Retinal pigment epithelial cell (primary cell): ENCODE results near the gene MBOAT1.

ENCODE experiments used
- DNase-seq: peaks from one replicate; pipeline ENCODE4 v3.0.0-alpha.2; 2010; ENCODE audit warnings: low read depth
- H3K4me3 ChIP-seq: 2 replicates; pipeline ENCODE4 v1.5.1; 2011; ENCODE audit warnings: mild to moderate bottlenecking, low read length, control low read depth, moderate library complexity
- CTCF ChIP-seq: conservative IDR thresholded peaks from 2 replicates; pipeline ENCODE4 v1.5.1; 2011; ENCODE audit warnings: low read depth, low read length, control low read depth, inconsistent platforms

The MBOAT1 gene

GRCh38 chr6:20085817-20086216 is 126.5 kb downstream of the MBOAT1 start:
- H3K4me3 ChIP-seq: no peak overlapping the region
- TF ChIP-seq CTCF: no peak
- DNase-seq: no peak

- no peak for TF ChIP-seq CTCF
- no peak overlapping the region for H3K4me3 ChIP-seq
- DNase-seq: no peak
Measured at GRCh38 chr6:20084411-20084810, 127.9 kb downstream of the MBOAT1 start.

- no peak for TF ChIP-seq CTCF
- DNase-seq: no peak
- no peak overlapping the region for H3K4me3 ChIP-seq
Measured at GRCh38 chr6:20071998-20072397, 140.3 kb downstream of the MBOAT1 start.

- no peak for DNase-seq
- TF ChIP-seq CTCF: no peak
Measured at GRCh38 chr6:20070047-20070446, 142.2 kb downstream of the MBOAT1 start.

GRCh38 chr6:20069021-20069522 is 143.2 kb downstream of the MBOAT1 start:
- H3K4me3 ChIP-seq: no peak overlapping the region
- DNase-seq: no peak
- TF ChIP-seq CTCF: no peak

More at GRCh38 chr6:20070047-20070446, 142.2 kb downstream of the MBOAT1 start:
- H3K4me3 ChIP-seq: no peak overlapping the region

- DNase-seq: no peak
- no peak overlapping the region for H3K4me3 ChIP-seq
- TF ChIP-seq CTCF: no peak
Measured at GRCh38 chr6:20068421-20068988, 143.8 kb downstream of the MBOAT1 start.

- DNase-seq: no peak
- TF ChIP-seq CTCF: no peak
- no peak overlapping the region for H3K4me3 ChIP-seq
Measured at GRCh38 chr6:20061952-20062351, 150.3 kb downstream of the MBOAT1 start.
